ENCODE data around the gene FOXF1.

The FOXF1 gene

GRCh38 chr16:86505185-86505898 is 5.0 kb upstream of the FOXF1 start:
- DNase-seq, result no peak

DNA sequence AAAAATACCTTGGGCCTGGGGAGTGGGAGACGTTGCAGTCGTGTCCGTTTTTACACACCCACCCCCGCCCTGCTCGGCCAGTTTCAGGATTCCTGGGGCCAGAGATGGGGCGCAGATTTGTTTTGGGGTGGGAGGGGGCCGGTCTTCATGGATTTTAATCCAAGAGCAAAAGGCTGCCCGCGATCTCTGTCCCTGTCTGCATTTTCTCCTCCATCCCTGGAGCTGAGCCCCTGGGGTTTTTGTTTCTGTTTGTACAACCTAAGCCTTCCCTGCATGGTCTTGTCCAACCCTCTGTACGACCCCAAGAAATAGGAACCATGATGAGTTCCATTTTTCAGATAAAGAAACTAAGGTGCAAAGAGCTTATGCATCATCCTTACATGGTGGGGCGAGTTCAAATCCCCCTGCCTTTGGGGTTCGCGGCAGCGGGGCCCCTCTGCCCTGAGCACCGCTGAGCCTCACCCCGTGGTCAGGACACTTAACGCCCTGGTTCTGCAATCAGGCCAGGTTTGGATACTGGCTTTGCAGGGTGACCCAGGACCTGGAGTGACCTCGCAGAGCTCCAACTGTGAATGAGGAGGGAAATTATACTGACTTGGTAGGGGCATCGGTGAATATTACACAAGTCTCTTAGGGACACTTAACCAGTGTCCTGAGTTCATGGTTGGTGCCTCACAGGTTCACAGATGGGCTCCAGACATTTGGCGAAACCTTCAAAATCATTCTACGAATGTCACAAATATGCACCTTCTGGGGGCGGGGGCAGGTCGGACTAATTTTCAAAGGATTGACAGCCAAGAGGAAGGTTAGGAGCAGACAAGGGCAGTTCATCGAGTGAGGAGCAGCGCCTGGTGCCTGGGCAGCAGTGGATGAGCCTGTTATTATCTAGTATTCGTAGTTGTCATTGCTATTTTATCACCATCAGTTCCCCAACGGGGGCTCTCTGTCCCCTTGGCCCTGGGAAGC is 4.1 kb upstream of the FOXF1 start:
- no peak for DNase-seq

GRCh38 chr16:86507173-86508027 is 2.9 kb upstream of the FOXF1 start:
- DNase-seq, result no peak

- DNase-seq, result no peak
Measured at GRCh38 chr16:86508028-86508946, 2.0 kb upstream of the FOXF1 start.

- DNase-seq, result peak; percentile 57
Measured at GRCh38 chr16:86508947-86509758, 1.2 kb upstream of the FOXF1 start.

DNA sequence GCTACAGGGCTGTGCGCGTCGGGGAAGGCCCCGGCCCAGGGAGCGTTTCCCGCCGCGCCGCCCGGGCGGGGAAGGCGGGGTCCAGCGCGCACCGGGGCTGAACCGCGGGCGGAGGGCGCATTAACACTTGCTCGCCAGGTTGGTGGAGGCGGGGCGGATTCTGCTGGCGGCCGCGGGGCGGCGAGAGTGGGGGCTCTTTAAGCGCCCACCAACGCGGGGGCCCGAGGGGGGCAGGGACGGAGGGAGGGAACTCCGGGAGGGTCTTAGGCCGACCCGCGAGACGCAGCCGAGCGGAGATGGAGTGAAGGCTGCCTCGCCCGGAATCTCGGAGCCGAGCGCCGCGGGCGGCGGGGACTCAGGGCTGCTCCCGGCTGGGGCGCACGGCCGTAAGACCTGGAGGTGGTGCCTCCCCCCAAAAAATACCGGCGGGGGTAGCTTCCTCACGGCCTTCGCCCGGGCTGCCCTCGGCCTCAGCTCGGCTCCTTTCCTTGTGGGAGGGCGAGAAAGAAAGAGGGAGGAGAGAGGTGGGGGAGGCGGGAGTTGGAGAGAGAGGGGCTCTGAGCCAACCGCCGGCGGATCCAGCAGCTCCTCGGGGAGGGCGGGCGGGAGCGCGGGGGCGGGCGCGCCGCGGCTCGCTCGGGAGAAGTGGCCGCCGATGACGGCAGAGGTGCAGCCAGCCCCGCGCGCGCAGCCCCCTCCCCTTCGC is 415 bp upstream of the FOXF1 start:
- DNase-seq, result peak; percentile 71

DNA sequence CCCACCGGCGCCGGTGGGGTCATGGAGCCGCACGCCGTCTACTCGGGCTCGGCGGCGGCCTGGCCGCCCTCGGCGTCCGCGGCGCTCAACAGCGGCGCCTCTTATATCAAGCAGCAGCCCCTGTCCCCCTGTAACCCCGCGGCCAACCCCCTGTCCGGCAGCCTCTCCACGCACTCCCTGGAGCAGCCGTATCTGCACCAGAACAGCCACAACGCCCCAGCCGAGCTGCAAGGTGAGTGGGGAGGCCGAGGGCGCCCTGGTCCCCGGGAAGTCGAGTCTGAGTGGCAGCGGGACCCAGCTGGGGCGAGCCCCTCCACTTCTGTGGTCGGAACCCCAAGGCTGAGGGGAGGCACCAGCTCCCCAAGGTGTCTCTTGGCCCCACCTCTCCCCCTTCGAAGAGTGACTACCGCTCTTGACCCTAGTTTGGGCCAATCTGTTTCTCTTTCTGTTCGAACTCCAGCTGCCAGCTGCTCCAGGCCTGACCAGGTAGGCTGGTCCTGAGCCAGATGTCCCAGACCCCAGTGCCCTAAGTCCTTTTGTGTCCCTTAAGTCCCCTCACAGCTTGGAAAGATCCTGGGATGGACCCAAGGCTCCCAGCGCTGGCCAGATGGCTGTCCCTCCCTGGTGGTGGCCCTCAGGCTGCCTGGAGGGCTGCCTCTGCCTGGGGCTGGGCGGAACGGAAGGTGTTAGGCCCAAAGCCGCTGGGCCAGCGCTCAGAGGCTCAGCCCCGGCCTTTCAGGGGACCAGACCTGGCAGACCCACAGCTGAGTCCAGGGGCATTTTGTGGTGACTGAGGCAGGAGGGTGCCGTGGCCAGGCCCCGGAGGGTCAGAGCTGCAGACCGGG is 1.2 kb downstream of the FOXF1 start:
- DNase-seq, result no peak

DNA sequence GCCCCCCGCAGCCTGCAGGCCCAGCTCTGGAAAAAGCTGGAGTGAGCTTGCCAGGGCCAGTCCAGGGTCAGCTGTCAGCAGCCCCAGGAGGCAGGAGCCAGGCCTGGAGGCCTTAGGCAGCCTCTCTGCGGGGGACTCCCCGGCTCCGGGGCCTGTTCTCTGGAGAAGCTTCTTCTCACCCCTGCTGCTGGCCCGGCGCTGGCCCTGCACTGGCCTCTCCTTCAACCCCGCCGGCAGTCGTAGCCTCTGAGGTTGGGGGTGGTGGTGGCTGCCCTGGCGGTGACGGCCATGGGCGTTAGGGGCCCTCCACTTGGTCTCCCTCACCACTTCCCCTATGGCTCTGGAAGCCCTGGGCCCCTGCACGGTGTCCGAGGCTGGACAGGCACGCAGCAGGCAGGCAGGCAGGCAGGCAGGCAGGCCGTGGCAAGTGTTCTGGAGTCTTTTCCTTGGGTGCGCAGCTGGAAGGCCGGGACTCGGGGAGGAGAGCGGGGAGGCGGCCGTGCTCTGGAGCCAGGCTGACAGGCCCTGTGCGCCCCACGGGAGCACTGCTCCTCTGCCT is 2.1 kb downstream of the FOXF1 start:
- no peak for DNase-seq

DNA sequence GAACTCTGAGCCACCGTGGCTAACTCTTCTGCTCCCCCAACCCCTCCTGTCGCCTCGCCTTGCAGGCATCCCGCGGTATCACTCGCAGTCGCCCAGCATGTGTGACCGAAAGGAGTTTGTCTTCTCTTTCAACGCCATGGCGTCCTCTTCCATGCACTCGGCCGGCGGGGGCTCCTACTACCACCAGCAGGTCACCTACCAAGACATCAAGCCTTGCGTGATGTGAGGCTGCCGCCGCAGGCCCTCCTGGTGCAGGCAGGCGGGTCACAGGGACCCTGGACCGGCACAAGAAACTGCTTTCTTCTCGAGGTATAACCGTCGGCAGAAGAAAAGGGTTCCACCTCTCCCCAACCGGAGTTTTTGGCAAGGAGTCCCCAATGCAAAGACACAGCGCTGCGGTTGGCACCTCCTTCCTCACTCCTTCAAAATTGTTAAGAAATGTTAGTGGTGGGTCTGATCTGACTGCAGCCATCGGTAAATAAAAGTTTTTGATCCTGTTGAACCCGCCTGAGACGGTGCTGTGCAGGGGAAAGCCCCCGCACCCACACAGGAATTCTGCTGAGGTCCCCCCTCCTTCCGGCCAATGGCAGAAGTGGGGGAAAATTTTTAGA is 2.6 kb downstream of the FOXF1 start:
- DNase-seq, result no peak

- DNase-seq, result no peak
Measured at GRCh38 chr16:86513471-86514277, 3.3 kb downstream of the FOXF1 start.

DNA sequence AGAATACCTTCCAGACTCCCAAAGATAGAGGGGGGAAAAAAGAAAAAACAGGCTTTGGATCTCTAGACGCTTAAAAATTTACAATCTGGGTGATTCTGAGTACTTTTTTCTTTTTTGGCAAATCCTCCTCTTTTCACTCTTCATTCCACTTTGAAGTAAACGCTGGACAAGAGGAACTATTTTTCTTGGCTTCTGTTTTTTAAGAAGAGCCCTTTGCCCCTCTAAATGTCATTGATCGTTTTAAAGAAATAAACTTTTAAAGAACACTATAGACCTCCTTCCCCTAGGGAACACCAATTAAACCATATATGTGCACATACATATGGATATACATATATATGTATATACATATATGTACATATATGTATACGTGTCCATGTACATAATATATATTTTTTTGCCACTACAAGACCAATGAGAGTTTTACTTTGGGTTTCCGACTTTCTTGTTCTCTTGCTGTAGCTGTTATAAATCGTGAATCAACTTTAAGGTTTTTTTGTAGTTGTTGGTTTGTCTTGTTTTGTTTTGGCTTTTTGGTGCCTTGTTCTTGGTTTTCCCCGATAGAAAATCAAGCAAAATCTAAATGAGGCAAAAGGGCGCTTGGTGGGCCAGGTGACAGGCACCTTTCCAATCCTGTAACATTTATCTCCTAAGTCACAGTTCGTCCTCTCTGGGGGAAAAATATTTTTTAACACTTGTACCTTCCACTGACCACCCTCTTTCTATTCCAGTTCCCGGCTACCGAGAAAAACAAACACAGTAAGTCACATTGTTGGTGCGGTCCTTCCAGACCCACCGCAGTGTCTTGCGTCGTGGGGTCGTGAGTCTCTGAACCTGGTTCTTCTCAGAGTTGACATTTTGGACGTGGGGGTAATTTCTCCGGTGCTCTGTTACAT is 4.4 kb downstream of the FOXF1 start:
- DNase-seq, result no peak

GRCh38 chr16:86515413-86515776 is 5.1 kb downstream of the FOXF1 start:
- no peak for DNase-seq

- no peak for DNase-seq
Measured at GRCh38 chr16:86515777-86516622, 5.7 kb downstream of the FOXF1 start.

GRCh38 chr16:86516623-86517003 is 6.3 kb downstream of the FOXF1 start:
- no peak for DNase-seq

GRCh38 chr16:86517033-86517432 is 6.7 kb downstream of the FOXF1 start:
- no peak for DNase-seq

All from T1000 (cell line).